WTC11 (cell line): ENCODE measurements around the gene AADACL2.

Source experiments
- CTCF ChIP-seq: fragments of 200-600 bp; IDR thresholded peaks from 2 replicates; pipeline ENCODE4 v1.8.0; 2022; ENCODE audit warnings: antibody characterized with exemption
- GABPB1 ChIP-seq: sonication (generic); formaldehyde crosslinking; IDR thresholded peaks from 2 replicates; pipeline ENCODE4 v1.8.1; 2023; ENCODE audit warnings: mild to moderate bottlenecking, missing genetic modification reagents
- JUN ChIP-seq: sonication (generic); formaldehyde crosslinking; IDR thresholded peaks from 2 replicates; pipeline ENCODE4 v1.8.0; 2023; ENCODE audit warnings: mild to moderate bottlenecking, missing genetic modification reagents
- MXD4 ChIP-seq: fragments of 250-450 bp; sonication (Bioruptor Pico); IDR thresholded peaks from 2 replicates; pipeline ENCODE4 v1.8.0; 2021; ENCODE audit warnings: mild to moderate bottlenecking, moderate library complexity, borderline replicate concordance
- PRDM15 ChIP-seq: sonication (generic); formaldehyde crosslinking; IDR thresholded peaks from 2 replicates; pipeline ENCODE4 v1.8.0; 2022; ENCODE audit warnings: missing genetic modification reagents
- SMAD3 ChIP-seq: sonication (generic); formaldehyde crosslinking; IDR thresholded peaks from 2 replicates; pipeline ENCODE4 v1.8.0; 2022; ENCODE audit warnings: missing genetic modification reagents, mild to moderate bottlenecking, borderline replicate concordance
- SMAD4 ChIP-seq: sonication (generic); formaldehyde crosslinking; IDR thresholded peaks from 2 replicates; pipeline ENCODE4 v1.8.0; 2022; ENCODE audit warnings: mild to moderate bottlenecking, missing genetic modification reagents
- ZNF425 ChIP-seq: fragments of 250-450 bp; sonication (Bioruptor Pico); conservative IDR thresholded peaks from 2 replicates; pipeline ENCODE4 v1.9.0; 2021; ENCODE audit warnings: mild to moderate bottlenecking

- no peak for TF ChIP-seq SMAD3 (CRISPR knock-in tag)
- TF ChIP-seq MXD4, result no peak
- TF ChIP-seq SMAD4 (CRISPR knock-in tag), result no peak
- TF ChIP-seq CTCF, result no peak
- TF ChIP-seq GABPB1 (CRISPR knock-in tag), result no peak
- TF ChIP-seq ZNF425 (CRISPR knock-in tag), result no peak
- no peak for TF ChIP-seq PRDM15 (CRISPR knock-in tag)
- TF ChIP-seq JUN (CRISPR knock-in tag), result no peak
Observed at GRCh38 chr3:151740581-151740980, 6.9 kb downstream of the AADACL2 start.
